ENCODE results near the gene SPSB3. TPM values are rescaled to one million over a fixed set of nuclear protein-coding genes. Genes with fewer than 3 reads are reported as not detected.

SPSB3 gene
- total and polyA plus RNA-seq, 2 of the 13 experiments (the other 11 are each of a cell fraction or from before 2014, with no cell fraction given) = 13.2 to 21.9 TPM

GRCh38 chr16:1741553-1742165, 40.7 kb downstream of the SPSB3 start:
- POLR2A ChIA-PET = no interaction called here
- no peak for FAIRE-seq
- WGBS (ENCODE audit: low lambda C conversion rate) = 100% methylated on average over 4 of the region's 19 CpGs
- DNase-seq (ENCODE audit: low spot score) = no peak
- peaks cover 10% of the 10 kb centered on the region for H3K9me3 ChIP-seq (ENCODE audit: low read length)
- H3K27me3 ChIP-seq (ENCODE audit: control insufficient read depth in 1 of 2, insufficient read depth in 2 of 2, low read length in 2 of 2) = no peaks in the 10 kb centered on the region
- CTCF ChIA-PET (ENCODE audit: low intra/inter-chr PET ratio, low total read pairs) = no interaction called here
- no peak for TF ChIP-seq ZNF121 (CRISPR knock-in tag; IDR thresholded peaks at IDR 0.05)
- no peak for TF ChIP-seq MBD4 (IDR thresholded peaks at IDR 0.05; ENCODE audit: borderline replicate concordance, low read length)
- no peak for TF ChIP-seq ZNF672 (CRISPR knock-in tag; IDR thresholded peaks at IDR 0.05)
- TF ChIP-seq HNRNPK (IDR thresholded peaks at IDR 0.05; ENCODE audit: low read depth, low read length, poor library complexity, severe bottlenecking) = no peak
- TF ChIP-seq KIAA2018 (CRISPR knock-in tag; IDR thresholded peaks at IDR 0.05; ENCODE audit: borderline replicate concordance) = no peak
- TF ChIP-seq ZNF879 (CRISPR knock-in tag; IDR thresholded peaks at IDR 0.05) = no peak
- H2AFZ ChIP-seq (ENCODE audit: low read length) = no peak overlapping the region
- H3K36me3 ChIP-seq (replicated peaks in 1 of 2; ENCODE audit: control insufficient read depth in 1 of 2, insufficient read depth in 2 of 2, low read length in 2 of 2) = peaks cover 4 to 23% of the 10 kb centered on the region in 2 experiments; a peak in 4 of 5 replicates
- H3K79me2 ChIP-seq (ENCODE audit: insufficient read depth, low read length) = no peaks in the 10 kb centered on the region
- no peak overlapping the region for H3K27ac ChIP-seq (ENCODE audit: extremely low read length, insufficient read depth, low read length)
- no peak overlapping the region for H3K9ac ChIP-seq (ENCODE audit: insufficient read depth, low read depth, low read length)
- BruUV-seq (replicated peaks) = no TSS peak
- H4K20me1 ChIP-seq (ENCODE audit: insufficient read depth, low read length) = no peaks in the 10 kb centered on the region; the same call in 1 of the 2 replicates
- H3K4me3 ChIP-seq (replicated peaks in 1 of 3; ENCODE audit: insufficient read depth in 1 of 3, low read depth in 2 of 3, low read length in 3 of 3) = no peak overlapping the region
- in situ Hi-C loops (cut with HindIII; ENCODE audit: extremely low pct_ligation_motif_present, low pct_unique_long_range_greater_than_20kb) (no loop called here), intact Hi-C loops (cut with micrococcal nuclease; ENCODE audit: unreplicated experiment) (no loop called here)
- no peaks in the 10 kb centered on the region for H3K4me1 ChIP-seq (ENCODE audit: insufficient read depth, low read length)
- no peak overlapping the region for H3K4me2 ChIP-seq (ENCODE audit: low read depth, low read length)
- ATAC-seq = no peak; the same call in 2 of the 3 replicates

Measured in HepG2 (cell line).